Trophoblast cell (in vitro differentiated cells and primary cell): ENCODE results near the gene USP34.
"Not testable (repeated sequence)": the region's sequence is repeated elsewhere in the genome, so short reads cannot be mapped to it uniquely, and the experiment has no call there.

Source experiments
- DNase-seq, 2 donors: peaks; one replicate each; pipeline ENCODE4 v3.0.0-alpha.2; 2016
- H2AFZ ChIP-seq: 2 replicates; pipeline ENCODE4 v1.6.1; 2013; ENCODE audit warnings: low read length, moderate library complexity, mild to moderate bottlenecking; ENCODE audit not compliant: insufficient read depth, poor library complexity
- H2AK5ac ChIP-seq: 2 replicates; pipeline ENCODE4 v1.6.1; 2013; ENCODE audit warnings: mild to moderate bottlenecking, low read length
- H2BK120ac ChIP-seq: 2 replicates; pipeline ENCODE4 v1.6.1; 2013; ENCODE audit warnings: low read length, mild to moderate bottlenecking, moderate library complexity; ENCODE audit not compliant: insufficient read depth, poor library complexity
- H2BK12ac ChIP-seq: 2 replicates; pipeline ENCODE4 v1.6.1; 2013; ENCODE audit warnings: mild to moderate bottlenecking, low read length, moderate library complexity
- H2BK5ac ChIP-seq: 2 replicates; pipeline ENCODE4 v1.6.1; 2013; ENCODE audit warnings: low read length, low read depth, moderate library complexity, mild to moderate bottlenecking; ENCODE audit not compliant: poor library complexity
- H3K14ac ChIP-seq: 2 replicates; pipeline ENCODE4 v1.6.1; 2013; ENCODE audit warnings: mild to moderate bottlenecking, low read length
- H3K18ac ChIP-seq: 2 replicates; pipeline ENCODE4 v1.6.1; 2013; ENCODE audit warnings: mild to moderate bottlenecking, low read length
- H3K23ac ChIP-seq: 2 replicates; pipeline ENCODE4 v1.6.1; 2013; ENCODE audit warnings: low read length
- H3K27ac ChIP-seq: 2 replicates; pipeline ENCODE4 v1.5.1; 2013; ENCODE audit warnings: low read depth, mild to moderate bottlenecking, inconsistent platforms, low read length, moderate library complexity
- H3K27me3 ChIP-seq: 2 replicates; pipeline ENCODE4 v1.6.1; 2013; ENCODE audit warnings: inconsistent platforms, mild to moderate bottlenecking, low read length, moderate library complexity; ENCODE audit not compliant: insufficient read depth
- H3K36me3 ChIP-seq, 2 experiments: 1 replicate in 1 of 2; 2 replicates in 1 of 2; pipeline ENCODE4 v1.6.1; 2013; ENCODE audit warnings: low read length in 2 of 2, mild to moderate bottlenecking in 2 of 2, moderate library complexity in 1 of 2; ENCODE audit not compliant: insufficient read depth in 2 of 2, control insufficient read depth in 1 of 2
- H3K4ac ChIP-seq: 2 replicates; pipeline ENCODE4 v1.6.1; 2013; ENCODE audit warnings: low read depth, mild to moderate bottlenecking, low read length, moderate library complexity
- H3K4me1 ChIP-seq, 2 experiments: 1 replicate in 1 of 2; 2 replicates in 1 of 2; pipeline ENCODE4 v1.6.1; 2013; ENCODE audit warnings: low read length in 2 of 2, mild to moderate bottlenecking in 2 of 2, moderate library complexity in 1 of 2; ENCODE audit not compliant: insufficient read depth in 2 of 2, control insufficient read depth in 1 of 2
- H3K4me2 ChIP-seq: 2 replicates; pipeline ENCODE4 v1.6.1; 2013; ENCODE audit warnings: inconsistent platforms, mild to moderate bottlenecking, low read length, moderate library complexity
- H3K4me3 ChIP-seq: 2 replicates; pipeline ENCODE4 v1.5.1; 2013; ENCODE audit warnings: mild to moderate bottlenecking, low read depth, low read length, inconsistent platforms
- H3K79me1 ChIP-seq: one replicate; pipeline ENCODE4 v1.6.1; 2013; ENCODE audit warnings: low read length
- H3K79me2 ChIP-seq: 2 replicates; pipeline ENCODE4 v1.6.1; 2013; ENCODE audit warnings: low read length, mild to moderate bottlenecking; ENCODE audit not compliant: control insufficient read depth, insufficient read depth, poor library complexity
- H3K9ac ChIP-seq: 2 replicates; pipeline ENCODE4 v1.6.1; 2013; ENCODE audit warnings: mild to moderate bottlenecking, low read length
- H3K9me3 ChIP-seq: 2 replicates; pipeline ENCODE4 v1.6.1; 2013; ENCODE audit warnings: low read depth, mild to moderate bottlenecking, control low read depth, inconsistent platforms, low read length; ENCODE audit not compliant: insufficient read depth
- H4K12ac ChIP-seq: 2 replicates; pipeline ENCODE4 v1.6.1; 2013; ENCODE audit warnings: low read depth, mild to moderate bottlenecking, low read length, moderate library complexity
- H4K8ac ChIP-seq: 2 replicates; pipeline ENCODE4 v1.6.1; 2013; ENCODE audit warnings: low read depth, mild to moderate bottlenecking, low read length, moderate library complexity
- H4K91ac ChIP-seq: one replicate; pipeline ENCODE4 v1.6.1; 2013; ENCODE audit warnings: low read depth, mild to moderate bottlenecking, low read length, moderate library complexity
- WGBS: extraction: QIAGEN DNeasy Blood & Tissue Kit; methylation state at CpG from one replicate; pipeline ENCODE4 v1.1.7; 2013; ENCODE audit warnings: missing lambda C conversion rate; ENCODE audit not compliant: insufficient read length, insufficient coverage; ENCODE audit errors: extremely low coverage; 5-methylcytosine and 5-hydroxymethylcytosine counted together

The USP34 gene

GRCh38 chr2:61172671-61173070, 298.2 kb downstream of the USP34 start:
- Histone ChIP-seq H3K79me1 (peaks cover 8% of the 10 kb centered on the region), H2BK120ac (no peak overlapping the region), H2AFZ (no peak overlapping the region), H3K9ac (no peak overlapping the region), H3K18ac (no peak overlapping the region), H4K12ac (no peak overlapping the region), H3K4me2 (no peak overlapping the region), H3K23ac (no peak overlapping the region), H3K9me3 (no peaks in the 10 kb centered on the region), H2BK5ac (no peak overlapping the region), H2BK12ac (no peak overlapping the region), H4K91ac (no peak overlapping the region), H3K14ac (no peak overlapping the region), H3K36me3 (peaks cover 0 to 1% of the 10 kb centered on the region in 2 experiments), H3K4me3 (no peak overlapping the region), H2AK5ac (no peak overlapping the region), H3K79me2 (peaks cover 7% of the 10 kb centered on the region), H4K8ac (no peak overlapping the region), H3K4me1 (peaks cover 0 to 2% of the 10 kb centered on the region in 2 experiments), H3K4ac (no peak overlapping the region), H3K27me3 (no peaks in the 10 kb centered on the region), H3K27ac (no peak overlapping the region)
- no peak for DNase-seq
- no CpG with 5 or more reads among the region's 1 CpG for WGBS

DNA sequence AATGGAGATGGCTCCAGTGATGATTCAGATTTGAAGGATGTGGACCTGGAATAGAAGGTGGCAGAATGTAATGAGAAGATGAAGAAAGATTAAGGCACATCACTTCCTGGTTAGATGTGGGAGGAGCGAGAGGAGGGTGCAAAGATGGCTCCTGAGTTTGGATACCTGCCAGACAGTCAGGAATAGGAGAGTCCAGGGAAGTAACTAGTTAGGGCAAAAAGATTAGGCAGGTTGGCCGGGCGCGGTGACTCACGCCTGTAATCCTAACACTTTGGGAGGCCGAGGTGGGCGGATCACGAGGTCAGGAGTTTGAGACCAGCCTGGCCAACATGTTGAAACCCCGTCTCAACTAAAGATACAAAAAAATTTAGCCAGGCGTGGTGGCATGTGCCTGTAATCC, 303.3 kb downstream of the USP34 start:
- Histone ChIP-seq H3K18ac (no peak overlapping the region), H3K79me1 (no peaks in the 10 kb centered on the region), H3K9ac (no peak overlapping the region), H3K36me3 (peaks cover 9 to 16% of the 10 kb centered on the region in 2 experiments), H2BK5ac (no peak overlapping the region), H3K4ac (no peak overlapping the region), H4K91ac (no peak overlapping the region), H3K79me2 (no peaks in the 10 kb centered on the region), H4K12ac (no peak overlapping the region), H2AFZ (no peak overlapping the region), H3K9me3 (no peaks in the 10 kb centered on the region), H3K4me2 (no peak overlapping the region), H2BK120ac (no peak overlapping the region), H3K14ac (no peak overlapping the region), H4K8ac (no peak overlapping the region), H3K23ac (no peak overlapping the region), H3K27ac (no peak overlapping the region), H3K4me3 (no peak overlapping the region), H2AK5ac (no peak overlapping the region), H2BK12ac (no peak overlapping the region), H3K27me3 (no peaks in the 10 kb centered on the region), H3K4me1 (no peaks in the 10 kb centered on the region)
- no CpG with 5 or more reads among the region's 10 CpGs for WGBS
- no peak for DNase-seq

- Histone ChIP-seq H3K4me3 (no peak overlapping the region), H3K4me1 (no peaks in the 10 kb centered on the region), H4K8ac (no peak overlapping the region), H2BK120ac (no peak overlapping the region), H3K9me3 (no peaks in the 10 kb centered on the region), H3K79me2 (no peaks in the 10 kb centered on the region), H2BK5ac (no peak overlapping the region), H3K4me2 (no peak overlapping the region), H2AFZ (no peak overlapping the region), H2BK12ac (no peak overlapping the region), H3K9ac (no peak overlapping the region), H3K14ac (no peak overlapping the region), H3K36me3 (peaks cover 12 to 16% of the 10 kb centered on the region in 2 experiments), H4K91ac (no peak overlapping the region), H3K79me1 (no peaks in the 10 kb centered on the region), H3K18ac (no peak overlapping the region), H3K23ac (no peak overlapping the region), H2AK5ac (no peak overlapping the region), H4K12ac (no peak overlapping the region), H3K27ac (no peak overlapping the region), H3K4ac (no peak overlapping the region), H3K27me3 (no peaks in the 10 kb centered on the region)
- WGBS = no CpG with 5 or more reads among the region's 3 CpGs
- no peak for DNase-seq
Measured at GRCh38 chr2:61165946-61166345, 304.9 kb downstream of the USP34 start.

GRCh38 chr2:61165082-61165481, 305.8 kb downstream of the USP34 start:
- H3K18ac ChIP-seq, DNase-seq, H2AK5ac ChIP-seq, H3K79me1 ChIP-seq, H3K9me3 ChIP-seq, H2BK12ac ChIP-seq, H4K8ac ChIP-seq, H3K27ac ChIP-seq, H3K4me1 ChIP-seq, H4K12ac ChIP-seq, H3K14ac ChIP-seq, H3K9ac ChIP-seq, H3K23ac ChIP-seq, H2BK120ac ChIP-seq, H3K4me2 ChIP-seq, H3K79me2 ChIP-seq, H2BK5ac ChIP-seq, H3K4ac ChIP-seq, H2AFZ ChIP-seq, H4K91ac ChIP-seq, H3K27me3 ChIP-seq, H3K4me3 ChIP-seq: not testable (repeated sequence)
- no CpG with 5 or more reads among the region's 7 CpGs for WGBS
- H3K36me3 ChIP-seq = peaks cover 12 to 15% of the 10 kb centered on the region in 2 experiments
